Neuronal stem cell (in vitro differentiated cells): ENCODE data around the gene BIRC7.
A peak's percentile ranks its signal among the peaks of the same experiment; 100 is the strongest.

ENCODE experiments used
- DNase-seq: peaks from one replicate; pipeline ENCODE4 v3.0.0-alpha.2; 2013; ENCODE audit warnings: low spot score
- H2AFZ ChIP-seq: one replicate; pipeline ENCODE4 v1.6.1; 2013; ENCODE audit warnings: mild to moderate bottlenecking, low read length, inconsistent platforms
- H2AK5ac ChIP-seq: 2 replicates; pipeline ENCODE4 v1.6.1; 2013; ENCODE audit warnings: low read depth, mild to moderate bottlenecking, inconsistent platforms, low read length, moderate library complexity, mixed read lengths
- H2BK120ac ChIP-seq: 2 replicates; pipeline ENCODE4 v1.6.1; 2013; ENCODE audit warnings: low read depth, mild to moderate bottlenecking, inconsistent platforms, low read length, moderate library complexity, mixed read lengths
- H2BK12ac ChIP-seq: one replicate; pipeline ENCODE4 v1.6.1; 2013; ENCODE audit warnings: low read length, inconsistent platforms
- H2BK15ac ChIP-seq: 2 replicates; pipeline ENCODE4 v1.6.1; 2013; ENCODE audit warnings: mild to moderate bottlenecking, low read length, inconsistent platforms, mixed read lengths
- H2BK5ac ChIP-seq: one replicate; pipeline ENCODE4 v1.6.1; 2013; ENCODE audit warnings: inconsistent platforms, mild to moderate bottlenecking, low read length, moderate library complexity
- H3K14ac ChIP-seq: one replicate; pipeline ENCODE4 v1.6.1; 2013; ENCODE audit warnings: low read length, inconsistent platforms
- H3K18ac ChIP-seq: 2 replicates; pipeline ENCODE4 v1.6.1; 2013; ENCODE audit warnings: low read length, inconsistent platforms
- H3K23ac ChIP-seq: 2 replicates; pipeline ENCODE4 v1.6.1; 2013; ENCODE audit warnings: low read depth, mild to moderate bottlenecking, mixed read lengths, low read length, inconsistent platforms; ENCODE audit not compliant: poor library complexity
- H3K27ac ChIP-seq: replicated peaks from 3 replicates; pipeline ENCODE4 v1.5.1; 2013; ENCODE audit warnings: low read length, inconsistent platforms
- H3K27me3 ChIP-seq, 3 experiments: 2 replicates each; pipeline ENCODE4 v1.6.1; 2013; ENCODE audit warnings: low read length in 3 of 3, mild to moderate bottlenecking in 2 of 3, inconsistent platforms in 1 of 3, low read depth in 1 of 3, mixed read lengths in 1 of 3, moderate library complexity in 1 of 3; ENCODE audit not compliant: control insufficient read depth in 3 of 3, insufficient read depth in 3 of 3
- H3K36me3 ChIP-seq, 2 donors: replicated peaks in 1 of 2; 2 replicates each; pipeline ENCODE4 v1.6.1; 2013; ENCODE audit warnings: low read length in 2 of 2; ENCODE audit not compliant: control insufficient read depth in 2 of 2, insufficient read depth in 2 of 2
- H3K4ac ChIP-seq: 2 replicates; pipeline ENCODE4 v1.6.1; 2013; ENCODE audit warnings: inconsistent platforms, mild to moderate bottlenecking, low read length, moderate library complexity
- H3K4me1 ChIP-seq, 2 donors: 1 replicate in 1 of 2; 2 replicates in 1 of 2; pipeline ENCODE4 v1.6.1; 2013; ENCODE audit warnings: low read length in 2 of 2, low read depth in 1 of 2; ENCODE audit not compliant: control insufficient read depth in 2 of 2, insufficient read depth in 1 of 2
- H3K4me2 ChIP-seq: one replicate; pipeline ENCODE4 v1.6.1; 2013; ENCODE audit warnings: mild to moderate bottlenecking, low read length, inconsistent platforms; ENCODE audit not compliant: insufficient read depth, poor library complexity, severe bottlenecking
- H3K4me3 ChIP-seq, 2 donors: 2 replicates each; pipeline ENCODE4 v1.5.1; 2013; ENCODE audit warnings: low read length in 2 of 2, mild to moderate bottlenecking in 2 of 2, inconsistent platforms in 1 of 2, moderate library complexity in 1 of 2
- H3K79me1 ChIP-seq: one replicate; pipeline ENCODE4 v1.6.1; 2013; ENCODE audit warnings: low read depth, mild to moderate bottlenecking, inconsistent platforms, low read length, moderate library complexity
- H3K9ac ChIP-seq: one replicate; pipeline ENCODE4 v1.6.1; 2013; ENCODE audit warnings: mild to moderate bottlenecking, low read depth, low read length, inconsistent platforms; ENCODE audit not compliant: poor library complexity
- H3K9me3 ChIP-seq, 2 donors: replicated peaks in 1 of 2; 2 replicates each; pipeline versions ENCODE3 to v1.6.1; 2013; ENCODE audit warnings: low read length in 2 of 2, mild to moderate bottlenecking in 2 of 2, inconsistent platforms in 1 of 2, low read depth in 1 of 2, mixed read lengths in 1 of 2, moderate library complexity in 1 of 2; ENCODE audit not compliant: control insufficient read depth in 2 of 2, insufficient read depth in 1 of 2
- H4K8ac ChIP-seq: one replicate; pipeline ENCODE4 v1.6.1; 2013; ENCODE audit warnings: low read depth, mild to moderate bottlenecking, inconsistent platforms, low read length, moderate library complexity
- H4K91ac ChIP-seq: one replicate; pipeline ENCODE4 v1.6.1; 2013; ENCODE audit warnings: low read length, low read depth, mild to moderate bottlenecking, inconsistent platforms; ENCODE audit not compliant: poor library complexity
- WGBS, 2 donors: extraction: QIAGEN DNeasy Blood & Tissue Kit; methylation state at CpG; one replicate each; pipeline ENCODE4 v1.1.7; 2013; ENCODE audit warnings: missing lambda C conversion rate in 2 of 2, mixed read lengths in 1 of 2; ENCODE audit not compliant: insufficient read length in 2 of 2, insufficient replicate concordance in 1 of 2; ENCODE audit errors: extremely low coverage in 2 of 2; 5-methylcytosine and 5-hydroxymethylcytosine counted together

Gene BIRC7

GRCh38 chr20:63265891-63266515, 30.3 kb downstream of the BIRC7 start:
- Histone ChIP-seq H2BK15ac (no peak overlapping the region), H3K14ac (no peak overlapping the region), H2BK5ac (no peak overlapping the region), H3K36me3 (peaks cover 0 to 4% of the 10 kb centered on the region in 2 donors), H3K9me3 (no peaks in the 10 kb centered on the region), H2BK120ac (no peak overlapping the region), H2AFZ (no peak overlapping the region), H3K4me2 (no peak overlapping the region), H3K23ac (no peak overlapping the region), H3K27ac (no peak overlapping the region), H3K4ac (no peak overlapping the region), H3K4me3 (no peak overlapping the region), H2AK5ac (peak overlapping the region; percentile 82), H2BK12ac (no peak overlapping the region), H3K79me1 (no peaks in the 10 kb centered on the region), H4K8ac (no peak overlapping the region), H3K9ac (no peak overlapping the region), H3K4me1 (peaks cover 14 to 53% of the 10 kb centered on the region in 2 donors), H3K18ac (no peak overlapping the region), H4K91ac (no peak overlapping the region), H3K27me3 (no peaks in the 10 kb centered on the region)
- DNase-seq: no peak
- no CpG with 5 or more reads among the region's 12 CpGs for WGBS, 2 donors

- H4K8ac ChIP-seq: no peak overlapping the region
- no CpG with 5 or more reads among the region's 9 CpGs for WGBS, 2 donors
Measured at GRCh38 chr20:63267691-63268090, 32.0 kb downstream of the BIRC7 start.

GRCh38 chr20:63268256-63268655, 32.6 kb downstream of the BIRC7 start:
- H3K9me3 ChIP-seq: no peaks in the 10 kb centered on the region
- no peak overlapping the region for H4K91ac ChIP-seq
- H3K9ac ChIP-seq: no peak overlapping the region
- H3K79me1 ChIP-seq: peaks cover 4% of the 10 kb centered on the region
- peaks cover 0 to 4% of the 10 kb centered on the region in 2 donors for H3K36me3 ChIP-seq
- no peak overlapping the region for H3K4me2 ChIP-seq
- no peak overlapping the region for H4K8ac ChIP-seq
- H3K4ac ChIP-seq: no peak overlapping the region
- DNase-seq: no peak
- no peak overlapping the region for H2BK120ac ChIP-seq
- H3K23ac ChIP-seq: no peak overlapping the region
- H3K27me3 ChIP-seq: no peaks in the 10 kb centered on the region
- no peak overlapping the region for H3K14ac ChIP-seq
- peaks cover 0 to 39% of the 10 kb centered on the region in 2 donors for H3K4me1 ChIP-seq
- no peak overlapping the region for H3K18ac ChIP-seq
- no peak overlapping the region for H2BK15ac ChIP-seq
- no peak overlapping the region for H3K4me3 ChIP-seq
- no peak overlapping the region for H3K27ac ChIP-seq
- no CpG with 5 or more reads among the region's 7 CpGs for WGBS, 2 donors
- H2AFZ ChIP-seq: no peak overlapping the region
- peak overlapping the region; percentile 14 for H2AK5ac ChIP-seq
- no peak overlapping the region for H2BK12ac ChIP-seq
- H2BK5ac ChIP-seq: no peak overlapping the region

More at GRCh38 chr20:63267691-63268090, 32.0 kb downstream of the BIRC7 start:
- Histone ChIP-seq H3K18ac (no peak overlapping the region), H3K9me3 (no peaks in the 10 kb centered on the region), H3K79me1 (peaks cover 2% of the 10 kb centered on the region), H3K4ac (no peak overlapping the region), H3K27ac (no peak overlapping the region), H3K23ac (no peak overlapping the region), H2BK15ac (no peak overlapping the region), H2BK120ac (no peak overlapping the region), H3K9ac (no peak overlapping the region), H2AK5ac (no peak overlapping the region), H2AFZ (no peak overlapping the region), H3K4me2 (no peak overlapping the region), H4K91ac (no peak overlapping the region), H3K4me1 (peaks cover 0 to 43% of the 10 kb centered on the region in 2 donors), H3K14ac (no peak overlapping the region), H3K27me3 (no peaks in the 10 kb centered on the region), H2BK12ac (no peak overlapping the region), H2BK5ac (no peak overlapping the region), H3K4me3 (no peak overlapping the region), H3K36me3 (peaks cover 0 to 4% of the 10 kb centered on the region in 2 donors)
- no peak for DNase-seq

DNA sequence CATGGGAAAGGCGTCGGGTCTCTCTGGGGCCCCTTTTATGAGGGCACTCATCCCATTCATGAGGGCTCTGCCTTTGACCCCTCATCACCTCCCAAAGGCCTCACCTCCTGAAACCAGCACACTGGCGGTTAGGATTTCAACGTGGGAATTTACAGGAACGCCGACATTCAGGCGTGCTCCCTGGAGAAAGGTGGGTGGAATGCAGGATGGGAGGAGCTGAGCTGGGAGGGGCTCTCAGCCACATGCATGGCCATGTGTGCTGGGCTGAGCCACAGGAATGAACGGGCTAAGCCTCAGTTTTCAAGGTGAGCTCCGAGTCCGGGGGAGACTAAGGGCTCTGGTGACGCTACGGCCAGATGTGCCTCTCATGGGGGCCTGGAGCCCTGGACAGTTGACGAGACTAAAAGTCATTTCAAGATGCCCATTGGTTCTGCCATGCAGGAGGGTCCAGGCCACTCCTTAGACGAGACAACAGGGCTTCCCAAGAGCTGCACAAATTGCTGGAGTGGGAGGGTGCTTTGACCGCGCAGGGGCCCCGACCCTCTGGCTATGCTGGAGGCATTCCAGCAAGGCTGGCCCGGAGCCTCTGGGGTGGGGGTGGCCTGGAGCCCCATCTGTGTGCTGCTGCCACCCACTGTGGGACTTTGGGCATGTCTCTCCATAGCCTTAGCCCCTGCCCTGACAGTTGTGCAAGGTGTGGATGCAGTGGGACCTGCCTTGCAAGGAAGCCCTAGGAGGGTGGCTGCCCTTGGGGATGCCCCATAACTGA, 33.1 kb downstream of the BIRC7 start:
- Histone ChIP-seq H3K4ac (no peak overlapping the region), H3K4me3 (no peak overlapping the region), H2AK5ac (peak overlapping the region; percentile 14), H3K9ac (peak overlapping the region; percentile 32), H3K27me3 (no peaks in the 10 kb centered on the region), H3K14ac (no peak overlapping the region), H3K9me3 (no peaks in the 10 kb centered on the region), H3K4me2 (no peak overlapping the region), H3K23ac (no peak overlapping the region), H2BK5ac (peak overlapping the region; percentile 70), H3K79me1 (peaks cover 6% of the 10 kb centered on the region), H3K4me1 (peaks cover 3 to 44% of the 10 kb centered on the region in 2 donors), H4K91ac (no peak overlapping the region), H4K8ac (no peak overlapping the region), H2BK12ac (no peak overlapping the region), H2AFZ (no peak overlapping the region), H2BK120ac (no peak overlapping the region), H3K36me3 (peaks cover 0 to 4% of the 10 kb centered on the region in 2 donors), H3K18ac (peak overlapping the region; percentile 29), H3K27ac (no peak overlapping the region), H2BK15ac (peak overlapping the region; percentile 51)
- no peak for DNase-seq
- WGBS, 2 donors: no CpG with 5 or more reads among the region's 18 CpGs
